Astrocyte (in vitro differentiated cells and primary cell): Measurements from ENCODE around the gene ZG16B. TPM values are rescaled to one million over a fixed set of nuclear protein-coding genes. Genes with fewer than 3 reads are reported as not detected.

Source experiments
- DNase-seq: peaks from one replicate; pipeline ENCODE4 v3.0.0-alpha.2; 2010; ENCODE audit warnings: low read depth
- FAIRE-seq: peaks from 2 replicates; lab custom pipeline; 2011; peaks lifted over from hg19 to GRCh38; lab: Jason Lieb, UNC
- H2AFZ ChIP-seq: 2 replicates; pipeline ENCODE4 v1.6.0; 2012; ENCODE audit warnings: low read depth, low read length, inconsistent platforms
- H3K27ac ChIP-seq: 2 replicates; pipeline ENCODE4 v1.5.1; 2011; ENCODE audit warnings: low read depth, low read length, inconsistent platforms
- H3K27me3 ChIP-seq: 2 replicates; pipeline ENCODE4 v1.6.0; 2011; ENCODE audit warnings: low read length, inconsistent platforms; ENCODE audit not compliant: insufficient read depth
- H3K36me3 ChIP-seq: 2 replicates; pipeline ENCODE4 v1.5.1; 2011; ENCODE audit warnings: low read length, inconsistent platforms; ENCODE audit not compliant: insufficient read depth
- H3K4me1 ChIP-seq: 2 replicates; pipeline ENCODE4 v1.5.1; 2011; ENCODE audit warnings: low read length, inconsistent platforms; ENCODE audit not compliant: insufficient read depth
- H3K4me2 ChIP-seq: 2 replicates; pipeline ENCODE4 v1.6.0; 2012; ENCODE audit warnings: low read length, inconsistent platforms
- H3K4me3 ChIP-seq: 2 replicates; pipeline ENCODE4 v1.5.1; 2011; ENCODE audit warnings: low read depth, mild to moderate bottlenecking, low read length, inconsistent platforms; ENCODE audit not compliant: insufficient read depth
- H3K79me2 ChIP-seq: 2 replicates; pipeline ENCODE4 v1.6.0; 2012; ENCODE audit warnings: mild to moderate bottlenecking, low read length, inconsistent platforms; ENCODE audit not compliant: insufficient read depth
- H3K9ac ChIP-seq: 2 replicates; pipeline ENCODE4 v1.6.0; 2012; ENCODE audit warnings: mild to moderate bottlenecking, low read length, inconsistent platforms
- H3K9me3 ChIP-seq: 2 replicates; pipeline ENCODE4 v1.5.1; 2012; ENCODE audit warnings: low read depth, mild to moderate bottlenecking, low read length, inconsistent platforms; ENCODE audit not compliant: insufficient read depth
- H4K20me1 ChIP-seq: 2 replicates; pipeline ENCODE4 v1.6.0; 2012; ENCODE audit warnings: low read length, inconsistent platforms; ENCODE audit not compliant: insufficient read depth
- H3K27ac Mint-ChIP-seq: one replicate; pipeline ENCODE4 v1.8.0; 2021; ENCODE audit warnings: mild to moderate bottlenecking, mixed read lengths; ENCODE audit not compliant: unreplicated experiment
- H3K27me3 Mint-ChIP-seq: one replicate; pipeline ENCODE4 v1.8.0; 2021; ENCODE audit warnings: low read depth, mixed read lengths; ENCODE audit not compliant: unreplicated experiment
- H3K36me3 Mint-ChIP-seq: one replicate; pipeline ENCODE4 v1.8.0; 2021; ENCODE audit warnings: low read depth, mixed read lengths; ENCODE audit not compliant: unreplicated experiment
- H3K4me1 Mint-ChIP-seq: one replicate; pipeline ENCODE4 v1.8.0; 2021; ENCODE audit warnings: low read depth, mixed read lengths; ENCODE audit not compliant: unreplicated experiment
- H3K4me3 Mint-ChIP-seq: one replicate; pipeline ENCODE4 v1.8.0; 2021; ENCODE audit warnings: mild to moderate bottlenecking, moderate library complexity, mixed read lengths; ENCODE audit not compliant: unreplicated experiment
- H3K9me3 Mint-ChIP-seq: one replicate; pipeline ENCODE4 v1.8.0; 2021; ENCODE audit warnings: mild to moderate bottlenecking, mixed read lengths; ENCODE audit not compliant: unreplicated experiment
- CTCF ChIP-seq: IDR thresholded peaks from 2 replicates; pipeline ENCODE4 v1.5.1; 2011; ENCODE audit warnings: low read depth, mild to moderate bottlenecking, inconsistent platforms, low read length, moderate library complexity; ENCODE audit not compliant: insufficient read depth
- EZH2 ChIP-seq: IDR thresholded peaks from 2 replicates; pipeline ENCODE4 v1.6.1; 2012; ENCODE audit warnings: mild to moderate bottlenecking, low read length, inconsistent platforms; ENCODE audit not compliant: insufficient read depth
- total RNA-seq: library from RNA; stranded (reverse); gene quantifications from 2 replicates; pipeline ENCODE4 v1.2.1, GENCODE V29; 2021

The ZG16B gene
- total RNA-seq, 1 donor from 2014 or later: not detected

GRCh38 chr16:2804728-2805127 lies 25.4 kb upstream of the ZG16B start:
- Histone ChIP-seq H3K79me2 (no peaks in the 10 kb centered on the region), H3K4me2 (no peak overlapping the region), H3K27me3 (peaks cover 16% of the 10 kb centered on the region), H3K4me1 (no peaks in the 10 kb centered on the region), H2AFZ (no peak overlapping the region), H3K36me3 (no peaks in the 10 kb centered on the region), H3K9me3 (peaks cover 14% of the 10 kb centered on the region), H3K4me3 (no peak overlapping the region), H4K20me1 (no peaks in the 10 kb centered on the region), H3K9ac (no peak overlapping the region), H3K27ac (no peak overlapping the region)
- Mint-ChIP-seq H3K4me3 (no peak overlapping the region), H3K27ac (no peak overlapping the region), H3K9me3 (peaks cover 27% of the 10 kb centered on the region), H3K4me1 (no peaks in the 10 kb centered on the region), H3K27me3 (peaks cover 40% of the 10 kb centered on the region), H3K36me3 (peaks cover 5% of the 10 kb centered on the region)
- TF ChIP-seq CTCF (no peak), EZH2 (no peak)
- DNase-seq (no peak), FAIRE-seq (no peak)

DNA sequence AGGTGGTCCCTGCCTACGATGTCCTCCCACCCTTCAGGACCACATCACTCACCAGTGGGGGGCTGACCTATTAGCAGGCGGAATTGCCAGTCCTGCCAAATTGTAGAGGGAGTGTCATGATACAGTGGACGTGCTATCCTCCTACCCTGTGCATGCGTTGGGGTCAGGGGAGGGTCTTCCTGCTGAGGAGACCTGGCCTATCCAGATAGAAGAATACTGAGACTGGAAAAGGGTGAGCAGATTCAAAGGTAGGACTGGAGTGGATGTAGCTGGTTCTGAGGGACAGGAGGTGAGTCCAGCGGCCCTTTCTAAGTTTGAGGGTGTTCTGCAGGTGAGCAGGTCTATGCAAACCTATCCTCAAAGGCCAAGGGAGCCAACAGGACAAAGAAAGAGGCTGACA lies 23.8 kb upstream of the ZG16B start:
- H3K9me3 ChIP-seq: peaks cover 14% of the 10 kb centered on the region
- DNase-seq (no peak), FAIRE-seq (no peak)
- no peak overlapping the region for H3K4me3 Mint-ChIP-seq
- no peaks in the 10 kb centered on the region for H3K4me1 ChIP-seq
- H2AFZ ChIP-seq: no peak overlapping the region
- H3K4me3 ChIP-seq: no peak overlapping the region
- H3K27me3 Mint-ChIP-seq: peaks cover 50% of the 10 kb centered on the region
- no peaks in the 10 kb centered on the region for H3K36me3 ChIP-seq
- no peak overlapping the region for H3K27ac ChIP-seq
- H3K79me2 ChIP-seq: no peaks in the 10 kb centered on the region
- no peak overlapping the region for H3K9ac ChIP-seq
- no peak overlapping the region for H3K4me2 ChIP-seq
- no peaks in the 10 kb centered on the region for H4K20me1 ChIP-seq
- no peaks in the 10 kb centered on the region for H3K4me1 Mint-ChIP-seq
- H3K36me3 Mint-ChIP-seq: peaks cover 7% of the 10 kb centered on the region
- H3K9me3 Mint-ChIP-seq: peaks cover 27% of the 10 kb centered on the region
- TF ChIP-seq CTCF: no peak
- TF ChIP-seq EZH2: no peak
- H3K27ac Mint-ChIP-seq: no peak overlapping the region
- H3K27me3 ChIP-seq: peaks cover 22% of the 10 kb centered on the region

DNA sequence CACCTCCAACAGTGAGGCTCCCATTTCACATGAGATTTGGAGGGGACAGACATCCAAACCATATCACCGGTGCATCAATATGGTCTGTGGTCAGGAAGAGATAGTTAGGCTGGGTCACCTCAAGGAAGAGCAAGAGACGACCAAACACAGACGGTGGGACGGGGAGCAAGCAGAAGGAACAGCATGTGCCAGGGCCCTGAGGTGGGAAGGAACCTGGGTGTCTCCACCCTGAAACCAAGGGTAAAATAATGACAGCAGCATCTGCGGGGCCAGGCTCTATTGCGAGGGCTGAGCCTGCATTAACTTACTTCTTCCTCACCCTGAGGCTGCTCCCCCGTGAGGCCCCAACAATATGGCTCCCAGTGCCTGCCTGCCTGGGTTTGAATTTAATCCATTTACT lies 21.9 kb upstream of the ZG16B start:
- Mint-ChIP-seq H3K27me3 (peaks cover 60% of the 10 kb centered on the region), H3K27ac (no peak overlapping the region), H3K36me3 (peaks cover 7% of the 10 kb centered on the region), H3K9me3 (peaks cover 25% of the 10 kb centered on the region), H3K4me1 (peaks cover 1% of the 10 kb centered on the region), H3K4me3 (no peak overlapping the region)
- Histone ChIP-seq H3K36me3 (no peaks in the 10 kb centered on the region), H3K9ac (no peak overlapping the region), H3K79me2 (no peaks in the 10 kb centered on the region), H3K4me2 (no peak overlapping the region), H3K27ac (no peak overlapping the region), H4K20me1 (no peaks in the 10 kb centered on the region), H2AFZ (no peak overlapping the region), H3K9me3 (peaks cover 14% of the 10 kb centered on the region), H3K4me3 (no peak overlapping the region), H3K27me3 (peaks cover 25% of the 10 kb centered on the region), H3K4me1 (no peaks in the 10 kb centered on the region)
- TF ChIP-seq CTCF (no peak), EZH2 (no peak)
- DNase-seq (no peak), FAIRE-seq (no peak)
